Measurements from ENCODE around the gene HORMAD2.

DNA sequence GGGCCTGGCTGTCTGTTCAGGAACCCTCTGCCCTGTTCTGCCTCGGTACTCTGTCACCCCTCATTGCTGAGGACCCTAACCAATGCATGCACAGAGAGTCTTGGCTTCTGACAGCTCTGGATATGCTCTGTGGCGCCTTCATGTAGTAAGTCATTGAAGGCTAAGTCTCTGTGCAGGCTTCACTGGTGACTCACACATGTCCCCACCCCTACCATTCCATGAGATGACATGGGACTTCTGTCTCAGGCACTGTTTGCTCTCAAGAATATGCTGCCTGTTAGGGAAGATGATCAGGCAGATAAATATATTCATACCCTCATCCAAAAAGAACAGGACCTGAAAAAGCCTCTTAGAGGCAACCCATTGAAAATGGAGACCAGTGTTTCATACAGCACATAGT lies 43.6 kb upstream of the HORMAD2 start:
- TF ChIP-seq, protein P1, sequence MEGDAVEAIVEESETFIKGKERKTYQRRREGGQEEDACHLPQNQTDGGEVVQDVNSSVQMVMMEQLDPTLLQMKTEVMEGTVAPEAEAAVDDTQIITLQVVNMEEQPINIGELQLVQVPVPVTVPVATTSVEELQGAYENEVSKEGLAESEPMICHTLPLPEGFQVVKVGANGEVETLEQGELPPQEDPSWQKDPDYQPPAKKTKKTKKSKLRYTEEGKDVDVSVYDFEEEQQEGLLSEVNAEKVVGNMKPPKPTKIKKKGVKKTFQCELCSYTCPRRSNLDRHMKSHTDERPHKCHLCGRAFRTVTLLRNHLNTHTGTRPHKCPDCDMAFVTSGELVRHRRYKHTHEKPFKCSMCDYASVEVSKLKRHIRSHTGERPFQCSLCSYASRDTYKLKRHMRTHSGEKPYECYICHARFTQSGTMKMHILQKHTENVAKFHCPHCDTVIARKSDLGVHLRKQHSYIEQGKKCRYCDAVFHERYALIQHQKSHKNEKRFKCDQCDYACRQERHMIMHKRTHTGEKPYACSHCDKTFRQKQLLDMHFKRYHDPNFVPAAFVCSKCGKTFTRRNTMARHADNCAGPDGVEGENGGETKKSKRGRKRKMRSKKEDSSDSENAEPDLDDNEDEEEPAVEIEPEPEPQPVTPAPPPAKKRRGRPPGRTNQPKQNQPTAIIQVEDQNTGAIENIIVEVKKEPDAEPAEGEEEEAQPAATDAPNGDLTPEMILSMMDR (IDR thresholded peaks at IDR 0.05) = no peak
- TF ChIP-seq EZH2 (IDR thresholded peaks at IDR 0.05; ENCODE audit: borderline replicate concordance, insufficient read depth, low read depth, low read length, poor library complexity, severe bottlenecking) = no peak

Measured in B cell (primary cell).